Glomerular visceral epithelial cell (primary cell): ENCODE results near the gene NECTIN1.

Source experiments
- DNase-seq: peaks from one replicate; pipeline ENCODE4 v3.0.0-alpha.2; 2016; ENCODE audit errors: extremely low spot score

The NECTIN1 gene

DNA sequence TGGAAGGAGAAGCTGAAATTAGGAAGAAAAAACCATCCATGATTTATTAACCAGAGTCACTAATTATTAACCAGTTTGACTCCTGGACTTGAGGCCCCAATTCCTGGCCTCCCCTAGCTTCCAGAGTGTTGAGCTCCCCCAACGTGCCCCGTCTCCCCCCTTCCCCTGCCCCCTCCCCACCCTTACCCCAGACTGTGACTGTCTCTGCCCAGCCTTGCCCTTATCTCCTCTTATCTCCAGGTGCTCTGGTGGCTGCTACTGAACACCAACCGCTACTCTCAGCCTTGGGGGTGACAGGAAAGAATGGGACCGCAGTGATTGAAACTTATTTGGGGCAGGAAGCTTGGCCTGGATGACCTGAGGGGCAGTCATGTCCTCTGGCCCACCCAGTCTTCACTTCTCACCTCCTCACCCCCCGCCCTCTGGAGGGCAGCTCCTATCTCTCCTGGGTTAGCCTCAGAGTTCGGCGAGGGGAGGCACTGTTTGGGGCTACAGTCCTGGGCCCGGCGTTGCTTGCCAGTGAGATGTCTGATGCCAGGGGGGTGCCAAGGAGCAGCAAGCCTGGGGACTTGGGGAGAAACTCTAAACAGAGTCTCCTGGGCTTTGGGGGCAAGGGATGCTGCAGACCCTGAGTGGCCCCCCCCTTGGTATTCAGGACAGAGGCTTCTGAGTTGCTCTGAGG, 15.5 kb downstream of the NECTIN1 start:
- DNase-seq, result no peak

- no peak for DNase-seq
Measured at GRCh38 chr11:119712459-119713358, 16.3 kb downstream of the NECTIN1 start.

DNA sequence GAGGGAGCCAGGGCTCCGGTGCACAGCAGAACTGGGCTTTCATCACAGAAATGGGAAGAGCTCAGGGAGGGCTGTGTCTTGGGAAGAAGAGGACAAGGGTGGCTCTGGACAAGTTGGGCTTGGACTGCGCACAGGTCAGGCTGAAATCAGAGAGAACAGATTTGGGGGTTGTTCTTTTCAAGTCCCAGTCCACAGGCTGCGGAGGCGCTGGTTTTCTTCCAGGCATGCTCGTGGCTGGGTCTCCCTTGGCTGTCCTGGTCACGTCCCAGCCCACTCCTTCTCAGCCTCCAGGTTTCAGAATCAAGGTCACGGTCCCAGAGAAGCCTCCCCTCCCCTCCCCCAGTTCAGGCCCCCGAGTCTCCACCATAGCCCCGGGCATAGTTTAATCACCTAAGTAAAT, 17.0 kb downstream of the NECTIN1 start:
- no peak for DNase-seq

- DNase-seq, result no peak
Measured at GRCh38 chr11:119711476-119711875, 17.5 kb downstream of the NECTIN1 start.

GRCh38 chr11:119710417-119710816, 18.6 kb downstream of the NECTIN1 start:
- DNase-seq, result no peak

DNA sequence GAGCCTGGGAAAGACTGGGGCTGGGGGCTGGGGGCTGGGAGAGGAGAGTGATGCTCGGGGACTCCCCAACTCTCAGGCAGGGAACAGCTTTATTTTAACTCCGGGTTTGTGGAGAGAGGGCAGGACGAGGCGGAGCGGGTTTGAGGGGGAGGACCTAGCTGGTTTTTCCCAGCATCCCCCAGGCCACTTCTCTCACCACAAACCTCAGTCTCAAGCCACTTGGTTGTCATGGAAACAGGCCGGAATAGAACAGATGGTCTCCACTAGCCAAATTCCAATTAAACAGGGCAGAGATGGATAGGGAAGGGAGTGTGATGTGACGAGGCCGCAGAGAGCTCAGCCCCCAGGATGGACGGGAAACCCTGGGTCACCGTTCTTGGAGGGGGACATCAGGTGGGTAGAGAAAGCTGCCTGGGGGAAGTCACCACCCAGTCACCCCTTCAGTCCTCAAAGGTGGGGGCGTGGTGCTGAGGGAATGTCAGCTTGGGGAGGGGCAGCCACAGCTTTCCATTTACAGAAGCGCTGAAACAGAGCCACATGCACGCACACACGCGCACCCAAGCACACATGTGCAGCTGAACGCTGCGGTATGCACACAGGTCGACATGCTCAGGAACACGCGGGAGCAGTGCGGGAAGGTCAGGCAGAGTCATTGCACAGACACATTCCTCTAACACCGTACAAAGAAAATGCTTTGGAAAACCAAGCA, 19.2 kb downstream of the NECTIN1 start:
- DNase-seq, result no peak

GRCh38 chr11:119709171-119709570, 19.8 kb downstream of the NECTIN1 start:
- no peak for DNase-seq

DNA sequence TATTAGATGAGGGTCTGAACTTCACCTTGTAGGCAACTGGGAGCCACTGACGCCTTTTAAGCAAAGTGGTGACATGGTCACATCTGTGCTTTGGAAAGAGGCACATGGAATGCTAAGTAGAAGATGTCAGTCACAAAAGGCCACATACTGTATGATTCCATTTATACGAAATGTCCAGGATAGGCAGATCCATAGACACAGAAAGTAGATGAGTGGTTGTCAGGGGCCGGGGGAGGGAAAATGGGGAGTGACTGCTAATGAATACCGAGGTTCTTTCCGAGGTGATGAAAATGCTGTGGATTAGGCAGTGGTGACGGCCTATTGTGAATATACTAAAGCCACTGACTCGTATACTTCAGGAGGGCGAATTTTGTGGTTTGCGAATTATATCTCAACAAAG, 20.6 kb downstream of the NECTIN1 start:
- no peak for DNase-seq

DNA sequence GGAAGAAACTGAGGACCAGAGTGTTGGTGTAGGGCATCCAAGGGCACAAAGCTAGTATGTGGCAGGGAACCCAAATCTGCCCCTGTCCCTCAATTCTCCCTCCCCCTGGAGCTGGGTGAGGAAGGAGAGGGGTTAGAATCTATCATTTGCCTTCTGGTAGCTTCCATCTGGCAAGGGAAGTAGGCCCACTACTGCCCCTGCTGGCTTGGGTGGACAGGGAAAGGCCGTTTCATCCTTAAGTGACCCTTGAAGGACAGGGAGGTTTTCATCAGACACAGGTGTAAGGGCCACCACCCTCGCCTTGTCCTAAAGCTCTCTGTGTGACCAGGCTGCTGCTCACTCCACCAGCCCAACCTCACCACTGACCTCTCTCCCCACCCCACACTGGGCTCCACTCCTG, 22.1 kb downstream of the NECTIN1 start:
- no peak for DNase-seq

DNA sequence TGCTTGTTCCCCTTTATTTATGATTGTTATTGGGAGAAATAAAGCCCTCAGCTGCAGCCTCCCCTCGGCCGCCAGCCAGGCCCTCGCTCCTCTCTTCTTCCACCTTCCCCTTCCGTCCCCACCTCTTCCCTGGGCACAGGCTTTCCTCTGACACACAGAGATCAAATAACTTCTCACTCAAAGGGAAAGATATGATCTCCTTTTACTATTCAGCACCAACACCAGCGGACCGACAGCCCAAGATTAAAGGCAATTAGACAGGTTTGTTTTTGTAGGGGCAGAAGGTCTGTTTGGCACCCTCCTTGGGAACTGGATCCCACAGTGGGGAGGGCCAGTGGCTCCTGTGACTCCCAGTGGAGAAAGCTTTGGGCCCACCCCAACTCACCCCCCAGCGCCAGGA, 23.0 kb downstream of the NECTIN1 start:
- DNase-seq, result no peak

DNA sequence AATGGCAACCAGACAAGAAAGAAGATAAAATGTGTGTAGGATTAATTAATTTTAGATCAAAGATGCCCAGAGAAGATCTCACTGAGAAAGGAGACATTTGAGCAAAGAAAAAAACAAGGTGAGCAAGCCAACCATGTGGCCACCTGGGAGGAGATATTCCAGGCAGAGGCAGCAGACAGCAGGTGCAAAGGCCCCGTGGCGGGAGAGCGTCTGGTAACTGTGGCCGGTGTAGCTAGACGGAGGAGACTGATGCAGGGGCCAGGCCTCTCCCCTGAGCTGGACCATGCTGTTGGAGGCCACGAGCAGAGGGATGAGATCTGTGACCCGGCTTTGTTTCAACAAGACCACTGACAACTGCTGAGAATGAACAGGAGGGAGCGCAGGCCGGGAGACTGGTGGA, 23.6 kb downstream of the NECTIN1 start:
- no peak for DNase-seq

- no peak for DNase-seq
Measured at GRCh38 chr11:119704849-119705248, 24.2 kb downstream of the NECTIN1 start.

- DNase-seq, result peak; percentile 27
Measured at GRCh38 chr11:119701591-119702549, 27.1 kb downstream of the NECTIN1 start.

DNA sequence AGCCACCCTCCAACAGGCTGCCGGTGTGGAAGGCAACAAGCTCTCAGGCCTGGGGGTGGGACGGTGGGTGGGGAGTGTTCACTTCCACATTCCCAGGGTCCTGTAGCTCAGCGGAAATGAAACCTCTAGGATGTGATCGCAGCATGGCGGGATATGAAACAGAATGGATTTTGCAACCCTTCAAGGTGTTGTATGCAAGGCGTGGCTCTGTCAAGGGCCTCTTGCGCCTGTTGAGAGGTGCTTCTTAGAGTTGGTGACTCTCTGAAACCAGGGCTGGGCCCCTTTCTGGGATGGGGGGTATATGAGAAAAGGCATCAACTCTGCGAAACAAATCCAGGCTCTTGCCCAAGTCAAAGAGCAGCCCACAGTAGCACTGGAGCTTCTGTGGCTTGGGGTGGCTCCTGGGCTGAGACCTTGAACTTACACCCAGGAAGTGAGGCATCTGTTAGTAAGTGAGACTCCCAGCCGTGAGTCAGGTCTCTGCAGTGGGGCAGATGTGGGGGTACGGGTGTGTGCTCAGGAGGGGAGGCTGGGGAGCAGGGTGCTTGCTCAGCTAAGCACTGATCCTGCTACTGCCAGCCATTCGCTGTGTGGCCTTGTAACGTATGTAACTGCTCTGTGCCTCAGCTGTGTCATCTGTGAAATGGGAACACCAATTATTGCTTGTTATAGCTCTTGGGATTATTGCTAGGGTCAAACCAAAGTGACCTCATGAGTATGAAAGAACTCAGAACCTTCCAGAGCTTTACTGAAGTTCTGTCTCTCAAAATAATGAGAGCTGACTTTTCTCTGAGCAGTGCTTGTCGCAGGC, 28.3 kb downstream of the NECTIN1 start:
- no peak for DNase-seq

- no peak for DNase-seq
Measured at GRCh38 chr11:119700030-119700429, 29.0 kb downstream of the NECTIN1 start.

DNA sequence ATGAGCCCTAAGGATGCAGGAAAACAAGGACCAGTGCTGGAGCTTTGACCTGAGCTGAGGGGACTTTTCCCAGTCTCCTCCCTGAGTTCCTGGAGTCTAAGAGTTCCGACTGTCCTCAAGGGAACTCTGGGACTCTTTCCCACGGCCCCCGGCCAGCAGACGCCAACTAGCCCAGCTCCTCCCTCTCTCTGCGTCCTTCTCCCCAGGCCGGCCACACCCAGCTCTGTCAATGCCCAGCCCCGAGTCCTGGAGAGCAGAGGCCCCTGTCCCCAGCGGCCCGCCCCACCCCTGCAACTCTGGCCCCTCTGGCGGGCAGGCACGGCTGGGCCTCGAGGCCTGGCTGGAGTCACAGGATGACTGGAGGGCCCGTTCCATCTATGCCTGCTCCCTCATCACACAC, 29.8 kb downstream of the NECTIN1 start:
- no peak for DNase-seq

DNA sequence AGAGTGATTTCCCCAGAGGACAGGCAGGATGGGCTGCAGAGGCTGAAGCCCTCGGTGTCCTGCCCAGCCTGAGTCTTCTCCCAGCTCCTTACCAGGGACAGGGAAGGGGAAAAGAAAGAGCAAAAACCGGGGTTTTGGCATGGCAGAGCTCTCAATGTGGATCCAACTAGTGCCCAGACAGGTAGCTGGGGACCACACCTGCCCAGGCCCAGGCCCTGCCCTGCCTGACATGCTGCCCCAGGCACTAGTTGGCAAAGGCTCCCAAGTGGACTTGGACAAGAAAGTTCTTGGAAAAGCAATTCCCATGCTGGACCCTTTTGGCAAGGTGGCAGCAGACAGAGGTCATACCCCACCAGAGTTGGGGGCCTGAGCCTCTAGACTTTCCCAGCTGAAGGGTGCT, 31.1 kb downstream of the NECTIN1 start:
- no peak for DNase-seq

GRCh38 chr11:119697445-119697844, 31.6 kb downstream of the NECTIN1 start:
- DNase-seq, result no peak

DNA sequence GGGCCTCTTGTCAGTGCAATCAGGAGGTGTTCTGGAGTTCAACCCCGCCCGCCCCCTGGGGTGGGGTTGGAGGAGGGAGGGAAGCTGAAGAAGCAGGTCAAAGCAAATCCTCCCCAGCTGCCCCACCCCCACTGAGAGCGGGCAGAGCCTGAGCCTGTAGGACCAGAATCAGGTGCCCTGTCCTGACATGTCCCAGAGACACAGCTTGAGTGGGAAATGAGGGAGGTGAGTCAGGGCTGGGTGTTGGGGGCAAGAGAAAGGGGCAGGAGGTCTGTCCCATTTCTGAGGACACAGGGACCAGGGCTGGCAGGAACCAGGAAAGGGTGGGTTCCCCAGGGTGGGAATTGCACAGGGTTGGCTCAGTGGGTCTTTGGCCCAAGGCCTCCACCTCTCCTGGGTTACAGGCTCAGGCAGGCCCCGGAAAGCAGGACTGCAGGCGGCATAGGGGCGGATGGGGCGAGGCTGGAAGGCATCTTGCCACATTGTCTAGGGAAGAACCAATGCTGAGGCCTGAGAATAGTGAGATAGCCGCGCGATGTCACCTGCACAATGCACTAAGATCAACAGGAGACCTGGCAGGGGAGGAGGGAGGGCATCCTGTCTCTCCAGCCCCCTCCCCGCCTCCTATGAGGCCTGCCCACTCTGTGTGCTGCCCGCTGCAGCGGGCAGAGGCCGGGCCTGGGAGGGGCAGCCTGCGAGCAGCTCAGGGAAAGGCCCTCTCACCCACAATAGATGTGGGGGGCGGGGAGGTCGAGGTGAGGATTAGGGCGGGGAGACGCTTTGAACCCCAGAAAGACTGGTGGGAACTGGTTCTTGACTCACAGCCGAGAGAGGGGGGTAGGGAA, 32.4 kb downstream of the NECTIN1 start:
- no peak for DNase-seq

- no peak for DNase-seq
Measured at GRCh38 chr11:119694334-119694733, 34.7 kb downstream of the NECTIN1 start.
